ENCODE data around the gene CFAP68. TPM values are rescaled to one million over a fixed set of nuclear protein-coding genes. Genes with fewer than 3 reads are reported as not detected.

The CFAP68 gene
- total and polyA plus RNA-seq, 10 of the 15 experiments (the other 5 are each of a cell fraction or from before 2014, with no cell fraction given) = 35.7 to 84.4 (median 64.1) TPM

DNA sequence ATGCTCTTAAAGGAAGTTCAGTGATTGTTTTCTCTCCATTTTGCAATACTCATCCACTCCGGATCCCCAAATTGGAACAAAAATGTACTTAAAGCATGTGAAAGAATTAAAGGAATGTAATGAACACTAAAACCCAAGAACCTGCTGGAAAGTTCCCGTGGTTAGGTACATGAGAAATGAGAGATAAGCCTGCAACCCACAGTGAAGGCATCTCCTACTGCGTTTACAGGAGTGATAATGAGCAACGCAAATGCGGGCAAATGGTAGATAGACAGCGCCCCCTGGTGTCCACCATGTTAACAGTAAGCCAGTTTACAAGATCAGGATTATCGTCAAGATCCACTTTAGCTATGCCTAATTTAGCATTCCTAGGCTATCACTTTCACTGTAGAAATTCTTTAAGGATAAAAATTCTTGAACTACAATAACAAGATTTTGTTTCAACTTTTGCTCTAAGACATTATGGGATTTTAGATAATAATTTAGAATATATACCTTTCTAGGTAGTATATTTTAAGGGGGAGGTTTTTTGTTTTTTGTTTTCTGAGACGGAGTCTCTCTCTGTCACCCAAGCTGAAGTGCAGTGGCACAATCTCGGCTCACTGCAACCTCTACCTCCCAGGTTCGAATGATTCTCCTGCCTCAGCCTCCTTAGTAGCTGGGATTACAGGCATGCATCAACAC, 37.8 kb upstream of the CFAP68 start (continued):
- TF ChIP-seq, protein P1, sequence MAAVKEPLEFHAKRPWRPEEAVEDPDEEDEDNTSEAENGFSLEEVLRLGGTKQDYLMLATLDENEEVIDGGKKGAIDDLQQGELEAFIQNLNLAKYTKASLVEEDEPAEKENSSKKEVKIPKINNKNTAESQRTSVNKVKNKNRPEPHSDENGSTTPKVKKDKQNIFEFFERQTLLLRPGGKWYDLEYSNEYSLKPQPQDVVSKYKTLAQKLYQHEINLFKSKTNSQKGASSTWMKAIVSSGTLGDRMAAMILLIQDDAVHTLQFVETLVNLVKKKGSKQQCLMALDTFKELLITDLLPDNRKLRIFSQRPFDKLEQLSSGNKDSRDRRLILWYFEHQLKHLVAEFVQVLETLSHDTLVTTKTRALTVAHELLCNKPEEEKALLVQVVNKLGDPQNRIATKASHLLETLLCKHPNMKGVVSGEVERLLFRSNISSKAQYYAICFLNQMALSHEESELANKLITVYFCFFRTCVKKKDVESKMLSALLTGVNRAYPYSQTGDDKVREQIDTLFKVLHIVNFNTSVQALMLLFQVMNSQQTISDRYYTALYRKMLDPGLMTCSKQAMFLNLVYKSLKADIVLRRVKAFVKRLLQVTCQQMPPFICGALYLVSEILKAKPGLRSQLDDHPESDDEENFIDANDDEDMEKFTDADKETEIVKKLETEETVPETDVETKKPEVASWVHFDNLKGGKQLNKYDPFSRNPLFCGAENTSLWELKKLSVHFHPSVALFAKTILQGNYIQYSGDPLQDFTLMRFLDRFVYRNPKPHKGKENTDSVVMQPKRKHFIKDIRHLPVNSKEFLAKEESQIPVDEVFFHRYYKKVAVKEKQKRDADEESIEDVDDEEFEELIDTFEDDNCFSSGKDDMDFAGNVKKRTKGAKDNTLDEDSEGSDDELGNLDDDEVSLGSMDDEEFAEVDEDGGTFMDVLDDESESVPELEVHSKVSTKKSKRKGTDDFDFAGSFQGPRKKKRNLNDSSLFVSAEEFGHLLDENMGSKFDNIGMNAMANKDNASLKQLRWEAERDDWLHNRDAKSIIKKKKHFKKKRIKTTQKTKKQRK (IDR thresholded peaks at IDR 0.05; ENCODE audit: low read depth, low read length) = no peak
- TF ChIP-seq YY1 (IDR thresholded peaks at IDR 0.05; ENCODE audit: low read depth, low read length) = peak; percentile 73
- TF ChIP-seq SIX5 (IDR thresholded peaks at IDR 0.05; ENCODE audit: low read depth, low read length, severe bottlenecking) = no peak
- TF ChIP-seq SMARCA5 (IDR thresholded peaks at IDR 0.05) = 0 out of 2 replicates have a peak, but pooled peaks have one; percentile 18
- TF ChIP-seq RUNX3 (IDR thresholded peaks at IDR 0.05; ENCODE audit: low read length) = peak; percentile 25; the same call in 1 of the 2 replicates
- no peak for TF ChIP-seq NFYA (IDR thresholded peaks at IDR 0.05; ENCODE audit: borderline replicate concordance, low read depth, low read length)

DNA sequence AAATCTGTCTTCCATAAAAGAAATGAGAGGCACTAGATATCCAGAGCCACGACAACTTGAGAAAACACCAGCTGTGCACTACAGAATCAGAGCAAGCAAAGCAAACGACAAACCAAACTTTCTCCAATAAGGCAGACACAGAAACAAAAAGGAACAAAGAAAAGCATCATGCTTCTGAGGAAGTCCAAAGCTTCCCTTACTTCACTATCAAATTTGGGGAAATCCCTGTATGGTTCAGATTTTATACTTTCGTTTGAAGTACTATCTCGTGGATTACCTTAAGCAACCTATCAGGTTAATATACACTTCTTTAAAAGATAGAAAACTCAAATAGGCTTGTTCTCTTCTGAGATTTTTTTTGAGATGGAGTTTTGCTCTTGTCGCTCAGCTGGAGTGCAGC, 35.7 kb upstream of the CFAP68 start:
- no TSS peak for BruUV-seq (replicated peaks)
- no peak overlapping the region for H3K4me2 ChIP-seq (ENCODE audit: control insufficient read depth, insufficient read depth)
- in situ Hi-C loops (cut with MboI) = loop anchor here (5.0 kb wide), 1 partner anchor 241 kb away; the partner anchor contains the start of gene SIK2
- no peak overlapping the region for H3K4me3 ChIP-seq
- TF ChIP-seq FOXK2 (IDR thresholded peaks at IDR 0.05) = no peak
- no peak for TF ChIP-seq RUNX3 (IDR thresholded peaks at IDR 0.05; ENCODE audit: low read length)
- no peak for TF ChIP-seq SPI1 (IDR thresholded peaks at IDR 0.05; ENCODE audit: borderline replicate concordance, insufficient read depth, low read depth, low read length)
- no peak for TF ChIP-seq SUZ12 (IDR thresholded peaks at IDR 0.05; ENCODE audit: unreplicated experiment)
- ChIA-PET POLR2A (no interaction called here), SMC1A (ENCODE audit: uncharacterized antibody, unreplicated experiment) (interaction anchor here (1.2 to 7.1 kb wide), 11 partner anchors 8 to 282 kb away, joined by 3 to 72 read pairs (median 16); no protein-coding TSS in a partner anchor), RAD21 (ENCODE audit: unreplicated experiment) (interaction anchor here (1.1 to 3.3 kb wide), 3 partner anchors 66 to 257 kb away, joined by 3 to 30 read pairs (median 25); no protein-coding TSS in a partner anchor), CTCF (interaction anchor here (0.8 to 9.2 kb wide), 13 partner anchors 8 to 281 kb away, joined by 3 to 88 read pairs (median 10); partner anchors contain the start of gene PPP2R1B)
- DNase-seq (ENCODE audit: low read depth, low spot score) = no peak
- no peak for ATAC-seq
- no peaks in the 10 kb centered on the region for H4K20me1 ChIP-seq (ENCODE audit: control insufficient read depth, insufficient read depth)
- no peak for FAIRE-seq
- H3K27ac ChIP-seq (ENCODE audit: control insufficient read depth, insufficient read depth) = no peak overlapping the region
- peaks cover 0 to 6% of the 10 kb centered on the region in 2 experiments; a peak in 1 of 4 replicates for H3K36me3 ChIP-seq (ENCODE audit: control insufficient read depth in 2 of 2, insufficient read depth in 2 of 2, low read length in 1 of 2)
- no peaks in the 10 kb centered on the region for H3K4me1 ChIP-seq (ENCODE audit: control insufficient read depth, insufficient read depth, low read length)
- no peak overlapping the region for H2AFZ ChIP-seq (ENCODE audit: control insufficient read depth, low read depth, low read length)
- intact Hi-C loops (cut with micrococcal nuclease; ENCODE audit: unreplicated experiment) = loop anchor here (10.0 kb wide), 1 partner anchor 389 kb away; no protein-coding TSS in a partner anchor
- no peak overlapping the region for H3K9ac ChIP-seq (ENCODE audit: control insufficient read depth, insufficient read depth, low read length)
- no peaks in the 10 kb centered on the region for H3K27me3 ChIP-seq (replicated peaks in 1 of 2; ENCODE audit: control insufficient read depth in 2 of 2, insufficient read depth in 2 of 2, low read length in 1 of 2)
- WGBS (ENCODE audit: insufficient coverage, insufficient replicate concordance, low lambda C conversion rate, missing lambda C conversion rate) = 70% methylated on average over 5 of the region's 5 CpGs
- no peaks in the 10 kb centered on the region for H3K9me3 ChIP-seq (replicated peaks; ENCODE audit: control insufficient read depth, insufficient read depth, low read length)
- H3K79me2 ChIP-seq (ENCODE audit: control insufficient read depth, insufficient read depth, low read length) = no peaks in the 10 kb centered on the region
